22Rv1 (cell line): ENCODE data around the gene VSIR.

Experiments
- ZFX ChIP-seq: fragments of 450-650 bp; IDR thresholded peaks from 2 replicates; pipeline ENCODE4 v1.6.1; 2017; ENCODE audit warnings: antibody characterized with exemption, borderline replicate concordance
- TF ChIP-seq, protein P1 (sequence below): fragments of 450-650 bp; IDR thresholded peaks from 2 replicates; pipeline ENCODE4 v1.5.1; 2017; ENCODE audit warnings: mild to moderate bottlenecking

DNA sequence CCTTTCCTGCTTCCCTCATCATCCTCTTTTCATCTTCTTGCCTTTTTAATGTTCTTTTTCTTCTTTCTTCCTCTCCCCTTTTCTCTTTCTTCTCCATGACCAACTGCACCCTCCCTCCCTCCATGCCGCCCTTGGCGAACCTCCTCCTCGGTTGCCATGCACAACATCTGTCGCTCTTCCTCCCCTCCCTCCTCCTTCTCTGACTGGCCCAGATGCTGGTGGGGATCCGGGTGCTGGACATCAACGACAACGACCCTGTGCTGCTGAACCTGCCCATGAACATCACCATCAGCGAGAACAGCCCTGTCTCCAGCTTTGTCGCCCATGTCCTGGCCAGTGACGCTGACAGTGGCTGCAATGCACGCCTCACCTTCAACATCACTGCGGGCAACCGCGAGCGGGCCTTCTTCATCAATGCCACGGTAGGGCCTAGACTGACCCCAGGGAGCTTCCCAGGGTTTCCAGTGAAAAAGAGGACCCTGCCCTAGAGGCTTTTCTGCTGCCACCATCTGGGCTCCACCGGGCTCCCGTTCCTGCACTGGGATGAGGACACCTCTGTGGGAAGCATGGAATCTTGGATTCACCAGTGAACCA is 11.5 kb upstream of the VSIR start:
- TF ChIP-seq, protein P1, sequence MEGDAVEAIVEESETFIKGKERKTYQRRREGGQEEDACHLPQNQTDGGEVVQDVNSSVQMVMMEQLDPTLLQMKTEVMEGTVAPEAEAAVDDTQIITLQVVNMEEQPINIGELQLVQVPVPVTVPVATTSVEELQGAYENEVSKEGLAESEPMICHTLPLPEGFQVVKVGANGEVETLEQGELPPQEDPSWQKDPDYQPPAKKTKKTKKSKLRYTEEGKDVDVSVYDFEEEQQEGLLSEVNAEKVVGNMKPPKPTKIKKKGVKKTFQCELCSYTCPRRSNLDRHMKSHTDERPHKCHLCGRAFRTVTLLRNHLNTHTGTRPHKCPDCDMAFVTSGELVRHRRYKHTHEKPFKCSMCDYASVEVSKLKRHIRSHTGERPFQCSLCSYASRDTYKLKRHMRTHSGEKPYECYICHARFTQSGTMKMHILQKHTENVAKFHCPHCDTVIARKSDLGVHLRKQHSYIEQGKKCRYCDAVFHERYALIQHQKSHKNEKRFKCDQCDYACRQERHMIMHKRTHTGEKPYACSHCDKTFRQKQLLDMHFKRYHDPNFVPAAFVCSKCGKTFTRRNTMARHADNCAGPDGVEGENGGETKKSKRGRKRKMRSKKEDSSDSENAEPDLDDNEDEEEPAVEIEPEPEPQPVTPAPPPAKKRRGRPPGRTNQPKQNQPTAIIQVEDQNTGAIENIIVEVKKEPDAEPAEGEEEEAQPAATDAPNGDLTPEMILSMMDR, result no peak
- TF ChIP-seq ZFX, result no peak
